GM21381 (cell line): ENCODE results near the gene NTN3.
A peak's percentile ranks its signal among the peaks of the same experiment; 100 is the strongest.
"Not testable (repeated sequence)": the region's sequence is repeated elsewhere in the genome, so short reads cannot be mapped to it uniquely, and the experiment has no call there.

Experiments used
- ATAC-seq: cut with Tn5 transposase; IDR thresholded peaks from one replicate; pipeline ENCODE4 v1.9.1; 2021; ENCODE audit warnings: mild to moderate bottlenecking, moderate library complexity; ENCODE audit not compliant: unreplicated experiment

The NTN3 gene

DNA sequence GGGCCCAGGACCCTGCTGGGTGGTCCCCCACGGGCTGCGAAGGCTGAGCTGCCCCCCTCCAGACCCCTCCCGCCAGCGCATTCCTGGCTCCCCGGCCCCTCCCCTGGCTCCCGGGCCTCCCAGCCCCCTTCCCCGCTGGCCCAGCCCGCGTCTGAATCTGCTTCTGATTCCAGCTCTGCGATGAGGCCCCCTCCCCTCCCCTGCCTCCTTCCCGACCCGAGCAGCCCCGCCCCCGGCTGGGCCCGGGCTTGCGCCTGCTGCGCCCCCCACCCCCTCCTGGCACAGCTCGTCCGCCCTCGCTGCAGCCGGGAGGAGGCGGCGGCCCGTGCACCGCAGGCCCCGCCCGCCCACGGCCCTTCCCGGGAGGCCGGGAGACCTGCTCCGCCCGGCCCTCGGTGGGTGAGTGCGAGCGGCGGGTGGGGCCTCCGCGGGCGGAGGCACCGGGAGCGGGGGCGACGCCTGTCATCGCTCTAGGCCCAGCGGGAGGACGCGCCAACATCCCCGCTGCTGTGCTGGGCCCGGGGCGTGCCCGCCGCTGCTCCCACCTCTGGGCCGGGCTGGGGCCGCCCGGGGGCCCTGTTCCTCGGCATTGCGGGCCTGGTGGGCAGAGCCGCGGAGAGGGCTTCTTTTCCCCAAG is at the start of gene NTN3:
Gene NTN3, plus strand, starts transcription at position 282 of the 637 bp plus-strand sequence. CDS start 405 bp downstream, outside the sequence.
- no peak for ATAC-seq

DNA sequence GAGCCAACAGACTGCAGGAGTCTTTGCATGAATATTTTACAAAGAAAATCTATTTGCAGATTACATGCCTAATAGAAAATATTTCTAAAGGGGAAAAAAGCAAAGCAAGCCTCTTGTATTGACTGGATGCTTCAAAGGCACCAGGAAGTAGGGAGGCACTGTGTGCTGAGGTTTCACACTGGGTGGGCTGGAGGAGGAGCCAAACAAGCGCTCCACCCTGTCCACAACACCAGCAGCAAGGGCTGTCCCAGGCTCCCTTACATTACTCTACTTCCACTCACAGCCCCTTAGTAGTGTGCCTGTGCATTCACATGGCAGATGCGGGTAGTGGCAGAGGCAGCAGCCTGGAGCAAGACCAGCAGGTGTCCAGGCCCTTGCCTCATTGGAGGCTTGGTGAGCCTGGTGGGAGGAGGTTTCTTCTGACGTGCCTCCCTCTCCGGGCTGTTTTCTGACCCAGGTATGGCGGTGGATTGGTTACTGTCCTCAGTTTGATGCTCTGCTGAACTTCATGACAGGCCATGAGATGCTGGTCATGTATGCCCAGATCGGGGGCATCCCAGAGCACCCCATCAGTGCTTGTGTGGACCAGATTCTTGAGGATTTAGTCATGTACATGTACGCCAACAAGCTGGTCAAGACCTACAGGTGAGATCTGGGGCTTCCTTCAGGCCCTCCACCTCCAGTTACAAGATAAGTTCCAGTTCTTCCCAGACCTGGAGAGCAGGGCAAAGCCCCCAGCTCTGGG is 48.8 kb upstream of the NTN3 start:
- no peak for ATAC-seq

DNA sequence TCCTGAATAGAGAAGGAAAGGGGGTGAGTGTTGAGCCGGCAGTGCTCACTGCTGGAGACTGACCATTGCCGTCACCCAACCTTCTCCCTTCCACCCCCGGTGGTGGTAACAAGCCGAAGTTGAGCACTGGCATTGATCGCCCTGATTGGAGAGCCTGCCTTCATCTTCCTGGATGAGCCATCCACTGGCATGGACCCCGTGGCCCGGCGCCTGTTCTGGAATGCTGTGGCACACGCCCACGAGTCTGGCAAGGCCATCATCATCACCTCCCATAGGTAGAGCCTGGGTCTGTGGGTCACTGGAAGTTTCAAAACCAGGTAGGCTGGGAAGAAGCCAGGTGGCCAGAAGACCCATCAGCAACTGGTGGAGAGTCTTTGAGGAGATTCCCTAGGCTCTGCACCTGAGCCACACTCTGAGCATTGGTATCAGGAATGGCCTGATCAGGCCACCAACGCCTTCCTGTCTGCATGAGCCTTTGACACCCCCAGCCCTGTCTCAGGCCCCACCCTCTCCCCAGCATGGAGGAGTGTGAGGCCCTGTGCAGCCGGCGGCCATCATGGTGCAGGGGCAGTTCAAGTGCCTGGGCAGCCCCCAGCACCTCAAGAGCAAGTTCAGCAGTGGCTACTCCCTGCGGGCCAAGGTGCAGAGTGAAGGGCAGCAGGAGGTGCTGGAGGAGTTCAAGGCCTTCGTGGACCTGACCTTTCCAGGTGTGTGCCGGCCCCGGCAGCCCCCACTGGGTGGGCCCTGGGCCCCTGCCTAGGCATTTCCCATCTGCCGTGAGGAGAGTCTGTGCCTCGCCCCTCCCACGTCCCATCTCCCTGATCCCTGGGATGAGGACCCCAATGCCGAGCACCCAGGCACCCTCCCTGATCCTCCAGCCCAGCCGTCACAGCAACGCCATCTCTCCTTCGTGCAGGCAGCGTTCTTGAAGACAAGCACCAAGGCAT is 46.8 kb upstream of the NTN3 start:
- ATAC-seq, result no peak

DNA sequence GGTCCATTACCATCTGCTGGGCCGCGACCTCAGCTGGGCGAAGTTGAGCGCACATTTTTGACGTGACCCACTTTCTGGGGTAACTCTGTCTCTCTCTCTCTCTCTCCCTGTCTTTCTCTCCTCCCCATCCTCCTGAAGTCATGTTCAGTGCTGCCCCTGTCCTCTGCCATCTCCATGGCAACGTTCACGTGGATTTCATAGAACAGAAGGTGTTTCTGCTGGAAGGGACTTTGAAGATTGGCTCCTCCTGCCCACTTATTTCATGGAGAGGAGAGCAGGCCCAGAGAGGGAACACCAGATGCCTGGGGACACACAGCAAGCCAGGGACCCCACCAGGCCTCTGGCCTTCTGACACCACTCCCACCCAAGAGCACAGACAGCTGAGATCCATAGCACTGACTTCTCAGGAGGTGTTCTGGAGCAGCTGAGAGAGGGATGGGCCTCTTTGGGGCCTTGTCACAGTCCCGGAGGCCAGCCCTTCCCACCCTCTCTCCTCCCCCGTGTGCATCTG is 46.0 kb upstream of the NTN3 start:
- ATAC-seq, result no peak

DNA sequence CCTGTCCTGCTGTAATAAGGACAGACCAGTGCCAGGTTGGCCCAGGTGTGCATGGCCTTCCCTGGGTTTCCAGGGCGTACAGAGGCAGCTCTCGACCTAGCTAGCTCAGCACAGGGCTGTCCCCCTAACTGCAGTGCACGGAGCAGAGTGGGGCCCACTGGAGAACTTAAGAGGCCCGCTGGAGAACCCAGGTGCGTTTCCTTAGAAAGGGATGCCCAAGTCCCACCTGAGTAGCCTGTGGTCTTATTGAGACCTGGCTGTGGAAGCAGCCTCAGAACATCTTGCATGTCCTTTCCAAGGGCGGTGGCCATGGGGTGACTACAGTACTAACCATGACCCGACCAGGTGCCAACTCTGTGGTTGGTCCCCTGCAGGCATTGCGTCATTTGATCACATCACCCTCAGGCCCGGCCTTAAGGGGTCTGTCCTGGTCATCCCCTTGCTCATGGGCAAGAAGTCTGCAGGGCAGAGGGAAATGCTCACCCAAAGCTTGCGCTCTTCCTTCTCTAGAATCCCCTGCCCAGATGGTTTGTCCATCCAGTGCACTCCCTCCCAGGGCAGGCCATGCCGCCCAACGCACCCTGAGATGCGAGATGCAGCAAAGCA is 45.2 kb upstream of the NTN3 start:
- no peak for ATAC-seq

DNA sequence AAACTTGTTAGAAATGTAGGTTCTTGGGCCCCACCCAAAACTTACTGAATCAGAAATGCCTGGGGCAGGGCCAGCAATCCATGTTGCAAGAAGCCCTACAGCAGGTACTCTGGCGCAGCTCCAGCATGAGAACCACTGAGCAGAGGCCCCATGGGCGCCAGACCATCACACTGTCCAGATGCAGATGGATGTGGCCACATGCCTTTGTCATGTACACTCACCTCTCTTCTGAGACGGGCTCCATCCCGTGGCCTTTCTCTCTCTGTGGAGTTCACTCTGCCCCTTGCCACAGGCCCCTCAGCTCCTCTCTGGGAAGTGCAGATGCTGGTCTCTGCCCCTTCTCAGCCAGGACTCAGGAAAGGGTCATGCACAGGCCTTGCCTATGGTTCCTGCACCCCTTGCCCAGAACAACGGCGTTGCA is 44.1 kb upstream of the NTN3 start:
- ATAC-seq, result no peak

DNA sequence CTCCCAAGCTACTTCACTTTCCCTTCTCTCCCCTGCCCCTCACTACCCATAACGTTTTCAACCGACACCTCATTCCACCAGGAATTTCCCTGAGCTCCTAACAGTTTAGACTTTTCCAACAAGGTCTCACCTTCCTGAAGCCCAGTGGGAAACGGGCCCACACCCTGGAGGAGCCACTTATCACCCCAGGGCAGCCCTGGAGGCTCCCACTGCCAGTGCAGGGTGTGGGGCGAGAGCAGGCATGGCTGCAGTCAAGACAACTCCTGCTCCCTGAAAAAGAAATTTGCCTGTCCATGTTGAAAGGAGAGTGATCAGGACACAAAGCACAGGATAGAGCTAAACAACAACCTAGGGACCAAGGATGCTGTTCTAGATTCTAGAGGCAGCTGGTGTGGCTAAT is 43.6 kb upstream of the NTN3 start:
- no peak for ATAC-seq

DNA sequence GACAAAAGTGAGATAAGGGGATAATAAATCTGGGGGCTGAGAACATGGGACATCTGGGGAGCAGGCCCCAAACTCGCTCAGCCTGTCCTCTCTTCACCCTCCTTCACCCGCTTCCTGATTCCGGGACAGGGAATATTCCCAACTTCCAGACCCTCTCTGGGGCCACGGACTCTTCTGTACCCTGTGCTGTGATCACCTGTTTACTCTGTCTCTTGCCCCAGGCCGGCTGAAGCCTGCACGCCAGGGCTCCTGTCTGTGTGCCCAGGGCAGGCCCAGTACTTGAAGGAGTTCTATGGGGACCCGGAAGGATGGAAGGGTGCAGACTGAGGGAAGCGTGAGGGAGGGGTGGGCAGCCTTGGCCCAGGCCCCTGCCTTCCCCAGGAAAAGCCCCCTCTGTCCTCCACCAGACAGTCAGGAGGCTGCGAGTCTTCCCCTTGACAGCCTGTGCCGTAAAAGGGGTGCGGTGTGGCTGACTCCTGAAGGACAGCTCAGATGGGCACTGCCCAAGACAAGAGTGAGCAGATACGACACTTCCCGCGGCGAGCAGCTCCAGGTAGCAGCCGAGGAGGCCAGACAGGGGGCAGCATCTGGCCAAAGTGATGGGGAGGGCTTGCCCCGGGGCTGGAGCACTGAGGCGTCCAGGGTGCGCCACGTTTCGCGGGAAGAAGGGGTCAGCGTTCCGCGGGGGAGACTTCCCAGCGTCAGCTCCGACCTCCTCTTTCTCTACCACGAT is 42.9 kb upstream of the NTN3 start:
- no peak for ATAC-seq

DNA sequence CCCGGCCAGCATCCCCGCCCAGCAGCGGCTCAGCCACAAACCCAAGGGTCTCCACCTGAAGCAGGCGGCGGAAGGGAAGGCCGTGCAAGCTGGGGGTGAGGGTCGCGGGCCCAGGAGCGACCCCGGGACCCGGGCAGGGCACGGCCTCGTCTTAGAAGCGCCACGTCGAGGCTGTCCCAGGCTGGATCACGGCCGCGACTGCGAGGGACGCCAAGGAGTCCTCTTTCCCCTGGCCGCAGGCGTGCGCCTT is 42.4 kb upstream of the NTN3 start:
- ATAC-seq, result no peak

DNA sequence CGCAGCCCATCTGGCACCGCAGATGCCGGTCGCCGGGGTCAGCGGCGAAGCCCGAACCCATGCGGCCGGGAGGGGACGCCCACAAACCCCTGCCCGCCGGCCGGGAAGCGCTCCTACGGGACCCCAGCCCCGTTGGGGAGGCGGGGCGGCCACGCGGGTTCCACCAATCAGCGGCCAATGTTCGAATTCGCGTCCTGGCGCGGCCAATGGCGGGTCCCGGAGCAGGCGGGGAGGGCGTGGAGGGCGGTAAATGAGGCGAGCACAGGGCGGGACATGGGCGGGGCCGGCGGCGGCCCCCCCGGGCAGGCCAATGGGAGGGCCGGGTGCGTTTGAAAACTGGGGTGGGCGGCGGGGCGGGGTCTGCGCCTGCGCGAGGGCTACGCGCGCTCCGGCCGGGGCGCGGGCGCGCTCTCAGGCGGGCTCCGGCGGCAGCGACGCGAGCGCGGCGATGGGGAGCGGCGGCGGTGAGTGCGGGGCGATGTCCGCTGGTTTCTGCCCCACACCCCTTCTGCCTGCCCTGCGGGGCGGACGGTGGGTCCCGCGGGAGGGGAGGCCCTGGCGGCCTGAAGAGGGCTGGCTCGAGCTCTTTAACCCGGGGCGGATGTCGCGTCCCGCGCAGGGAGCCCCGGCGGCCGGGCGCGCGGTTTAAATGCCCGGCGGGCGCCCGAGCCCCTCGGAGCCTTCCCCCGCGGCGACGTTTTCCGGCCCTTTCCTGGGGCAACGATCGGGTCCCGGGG is 41.9 kb upstream of the NTN3 start, which contains the start of gene CCNF:
Gene CCNF, plus strand, starts transcription at position 414 of the 737 bp plus-strand sequence. Its CDS starts 35 bp downstream, at position 449.
- peak; percentile 83 for ATAC-seq

DNA sequence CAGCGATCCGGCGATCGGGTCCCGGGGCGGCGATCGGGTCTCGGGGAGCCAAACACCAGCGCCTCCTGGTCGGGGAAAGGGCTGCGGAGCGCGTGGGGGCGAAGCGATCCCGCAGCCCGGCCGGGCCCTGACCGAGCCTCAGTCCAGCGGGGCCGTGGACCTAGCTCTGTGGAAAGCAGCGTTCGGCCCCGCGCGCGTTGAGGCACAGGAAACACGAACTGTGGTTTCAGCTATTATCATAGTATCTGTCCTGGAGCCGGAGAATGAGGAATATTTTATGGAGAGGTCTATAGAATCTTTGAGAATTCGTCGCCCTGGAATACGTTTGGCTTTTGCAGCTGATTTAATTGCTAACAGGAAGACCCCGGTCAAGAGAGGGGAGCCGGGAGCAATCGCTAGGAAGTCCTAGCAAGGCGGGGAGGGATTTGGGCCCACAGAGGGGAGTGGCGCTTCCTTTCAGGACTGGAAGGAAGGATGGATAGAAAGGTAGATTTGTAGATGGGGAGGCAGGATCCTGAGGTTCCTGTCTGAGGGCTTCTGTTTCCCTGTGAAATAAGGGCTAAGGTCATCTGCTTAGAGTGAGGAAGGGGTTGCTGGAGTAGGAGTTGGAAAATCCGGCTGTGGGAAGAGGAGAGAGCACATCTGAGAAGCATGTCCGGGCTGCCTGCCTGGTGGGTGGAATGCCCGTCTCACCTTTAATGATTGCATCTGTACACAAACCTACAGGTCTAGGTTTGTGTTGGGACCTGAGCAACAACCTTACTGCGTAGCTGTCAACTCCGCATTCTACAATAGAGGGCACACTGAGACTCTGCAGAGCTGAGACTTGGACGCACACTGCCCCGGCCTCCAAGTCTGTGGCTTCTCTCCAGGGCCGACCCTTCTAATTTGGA is 41.1 kb upstream of the NTN3 start:
- ATAC-seq, result no peak

DNA sequence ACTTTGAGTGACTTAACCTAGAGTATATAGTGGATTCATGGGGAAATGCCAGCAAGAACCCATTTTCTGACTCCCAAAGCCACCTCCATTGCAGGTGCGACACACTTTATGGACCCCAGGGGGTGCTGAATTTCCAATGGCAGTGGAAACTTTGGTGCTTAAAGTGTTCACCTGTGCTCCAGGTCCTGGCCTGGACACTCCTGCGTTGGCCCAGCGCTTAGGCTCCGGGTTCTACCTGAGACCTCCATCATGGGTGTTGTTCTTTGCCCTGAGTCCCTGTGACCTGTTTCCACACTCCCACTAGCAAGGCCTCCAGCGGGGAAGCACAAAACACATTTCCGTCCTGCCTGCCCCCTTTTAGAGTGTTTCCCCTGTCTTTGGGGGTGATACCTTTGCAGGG is 38.8 kb upstream of the NTN3 start:
- ATAC-seq, result no peak

DNA sequence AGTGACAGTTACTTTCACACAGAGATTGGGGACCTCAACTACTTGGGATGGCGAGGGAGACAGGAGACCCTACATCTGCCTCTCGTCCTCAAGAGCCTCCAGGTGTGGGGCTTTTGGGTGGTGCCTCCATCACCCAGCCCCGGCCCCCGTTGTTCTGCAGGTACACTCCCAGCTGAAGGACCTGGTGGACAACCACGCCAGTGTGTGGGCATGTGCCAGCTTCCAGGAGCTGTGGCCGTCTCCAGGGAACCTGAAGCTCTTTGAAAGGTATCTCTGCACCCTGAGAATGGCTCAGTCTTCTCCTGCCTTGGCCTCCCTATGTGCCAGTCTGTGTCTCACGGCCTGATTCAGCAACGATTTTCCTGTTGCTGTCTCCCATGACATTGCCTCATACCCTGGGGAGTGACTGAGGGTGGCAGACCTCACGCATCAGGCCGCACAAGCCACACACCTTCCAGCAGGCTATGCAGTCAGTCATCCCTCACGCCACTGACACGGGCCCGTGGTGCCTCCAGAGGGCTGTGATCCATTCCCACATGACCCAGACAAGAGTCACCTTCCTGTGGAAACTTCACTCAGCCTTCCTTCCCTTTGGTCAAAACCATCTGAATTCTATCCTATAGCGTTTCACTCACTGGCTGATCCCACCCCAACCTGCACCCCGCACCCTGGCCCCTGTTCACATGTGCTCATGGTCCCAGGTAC is 38.1 kb upstream of the NTN3 start:
- ATAC-seq, result no peak

DNA sequence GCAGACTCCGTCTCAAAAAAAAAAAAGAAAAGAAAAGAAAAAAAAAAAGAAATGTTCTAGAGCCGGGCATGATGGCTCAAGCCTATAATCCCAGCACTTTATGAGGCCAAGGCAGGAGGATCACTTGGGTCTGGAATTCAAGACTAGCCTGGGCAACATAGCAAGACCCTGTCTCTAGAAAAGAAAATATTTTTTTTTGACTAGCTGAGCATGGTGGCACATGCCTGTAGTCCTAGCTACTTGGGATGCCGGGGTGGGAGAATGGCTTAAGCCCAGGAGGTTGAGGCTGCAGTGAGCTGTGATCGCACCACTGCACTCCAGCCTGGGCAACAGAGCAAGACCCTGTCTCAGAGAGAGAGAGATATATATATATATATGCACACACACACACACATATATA is 35.9 kb upstream of the NTN3 start:
- not testable (repeated sequence) for ATAC-seq

DNA sequence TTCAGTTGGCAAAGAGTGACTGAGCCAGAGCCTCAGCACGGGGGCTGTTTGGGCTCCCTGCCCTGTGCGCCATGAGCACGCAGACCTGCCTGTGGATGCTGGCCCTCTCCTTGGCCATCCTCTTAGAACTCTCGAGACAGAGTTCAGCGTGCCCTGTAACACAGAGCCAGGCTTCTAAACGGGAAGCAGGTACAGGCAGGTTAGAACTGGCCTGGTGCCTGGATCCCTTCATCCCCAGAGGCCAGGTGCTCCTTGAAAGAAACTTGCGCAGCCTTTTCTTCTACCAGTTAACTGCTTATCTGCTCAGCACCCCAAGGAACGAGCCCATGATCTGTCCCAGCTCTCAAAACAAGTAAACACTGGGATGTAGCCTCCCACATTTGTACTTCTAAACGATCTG is 35.0 kb upstream of the NTN3 start:
- ATAC-seq, result no peak

DNA sequence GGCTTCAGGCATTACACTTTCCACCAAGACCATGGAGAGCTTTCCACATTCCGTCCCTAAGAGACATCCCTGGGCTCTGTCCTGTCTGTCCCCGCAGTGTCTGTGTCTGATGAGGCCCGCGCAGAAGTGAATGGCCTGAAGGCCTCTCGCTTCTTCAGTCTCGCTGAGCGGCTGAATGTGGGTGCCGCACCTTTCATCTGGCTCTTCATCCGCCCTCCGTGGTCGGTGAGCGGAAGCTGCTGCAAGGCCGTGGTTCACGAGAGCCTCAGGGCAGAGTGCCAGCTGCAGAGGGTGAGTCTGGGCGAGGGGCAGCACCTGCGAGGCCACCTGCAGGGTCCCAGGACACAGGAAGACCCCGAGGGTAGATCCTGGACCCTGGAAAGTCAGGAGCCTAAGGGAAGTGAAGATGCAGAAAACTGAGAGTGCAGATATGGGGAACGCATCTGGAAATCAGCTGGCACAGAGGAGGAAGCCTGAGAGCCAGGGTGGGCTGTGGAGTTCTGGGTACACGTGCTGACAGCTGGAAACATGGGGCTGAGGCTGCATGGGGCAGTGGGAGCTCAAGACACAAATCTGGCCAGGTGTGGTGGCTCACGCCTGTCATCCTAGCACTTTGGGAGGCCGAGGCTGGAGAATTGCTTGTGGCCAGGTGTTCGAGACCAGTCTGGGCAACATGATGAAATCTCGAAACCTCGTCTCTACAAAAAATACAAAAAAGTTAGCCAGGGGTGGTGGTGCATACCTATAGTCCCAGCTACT is 33.9 kb upstream of the NTN3 start:
- no peak for ATAC-seq

DNA sequence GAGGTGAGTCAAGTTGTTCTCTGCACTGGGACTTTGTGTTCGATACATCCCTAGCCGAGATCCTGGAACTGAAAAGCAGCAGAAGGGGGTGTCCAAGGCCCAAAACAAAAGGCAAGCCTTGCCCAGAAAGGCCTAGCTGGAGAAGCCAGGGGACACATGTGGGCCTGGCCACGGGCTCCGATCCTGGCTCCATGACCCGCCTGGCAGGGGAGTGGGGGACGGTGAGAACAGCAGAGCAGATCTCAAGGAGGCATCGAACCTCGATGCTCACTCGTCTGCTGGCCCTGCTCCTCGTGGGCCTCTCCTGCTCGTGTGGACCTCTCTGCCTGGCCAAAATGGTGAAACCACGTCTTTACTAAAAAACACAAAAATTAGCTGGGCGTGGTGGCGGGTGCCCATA is 33.0 kb upstream of the NTN3 start:
- ATAC-seq, result no peak
